Endothelial cell of umbilical vein (primary cell): ENCODE measurements around the gene PIK3R4. TPM values are rescaled to one million over a fixed set of nuclear protein-coding genes. Genes with fewer than 3 reads are reported as not detected.

Experiments
- BruUV-seq: library from RNA; stranded (reverse); fragments of 400-500 nt; replicated peaks from 2 replicates; lab custom pipeline; 2021; lab: Mats Ljungman, UMichigan
- CTCF ChIA-PET: fragments of 300-600, 350-600 bp; sonication (Branson Sonifier 250); formaldehyde crosslinking; loops from one replicate; lab custom pipeline; 2021; ENCODE audit warnings: antibody characterized with exemption, inconsistent platforms; lab: Charles Lee
- POLR2A ChIA-PET: fragments of 300-600, 350-600 bp; sonication (Branson Sonifier 250); formaldehyde crosslinking; loops from one replicate; lab custom pipeline; 2021; ENCODE audit warnings: antibody characterized with exemption, inconsistent platforms; lab: Charles Lee
- DNase-seq: peaks from one replicate; pipeline ENCODE4 v3.0.0-alpha.2; 2011; ENCODE audit warnings: low read depth, low spot score
- FAIRE-seq: peaks from 2 replicates; lab custom pipeline; 2011; peaks lifted over from hg19 to GRCh38; lab: Jason Lieb, UNC
- H2AFZ ChIP-seq: 2 replicates; pipeline ENCODE4 v1.6.0; 2012; ENCODE audit warnings: low read depth, low read length, control low read depth, inconsistent platforms
- H3K27ac ChIP-seq: 2 replicates; pipeline ENCODE4 v1.5.1; 2011; ENCODE audit warnings: low read depth, mild to moderate bottlenecking, control low read depth, low read length, moderate library complexity; ENCODE audit not compliant: insufficient read depth
- H3K27me3 ChIP-seq, 2 experiments: 2 replicates each; pipeline versions ENCODE4 v1.6.0 to v1.6.1; 2011; ENCODE audit warnings: low read length in 2 of 2, mixed read lengths in 1 of 2; ENCODE audit not compliant: control insufficient read depth in 2 of 2, insufficient read depth in 2 of 2
- H3K36me3 ChIP-seq, 2 experiments: 2 replicates in 1 of 2; 3 replicates in 1 of 2; pipeline ENCODE4 v1.5.1; 2011; ENCODE audit warnings: low read length in 2 of 2, mild to moderate bottlenecking in 1 of 2, moderate library complexity in 1 of 2; ENCODE audit not compliant: control insufficient read depth in 2 of 2, insufficient read depth in 2 of 2; ENCODE audit errors: extremely low read depth in 1 of 2
- H3K4me1 ChIP-seq: 3 replicates; pipeline ENCODE4 v1.5.1; 2011; ENCODE audit warnings: mild to moderate bottlenecking, low read length; ENCODE audit not compliant: control insufficient read depth, insufficient read depth; ENCODE audit errors: extremely low read depth
- H3K4me2 ChIP-seq: 2 replicates; pipeline ENCODE4 v1.6.1; 2011; ENCODE audit warnings: low read length, control low read depth, mixed read lengths; ENCODE audit not compliant: insufficient read depth
- H3K4me3 ChIP-seq, 3 experiments: fragments of 200-600 bp in 1 of 3; sonication (generic), shearing (Covaris generic) in 1 of 3; replicated peaks in 1 of 3; 2 replicates each; pipeline ENCODE4 v1.5.1; 2011 to 2016; ENCODE audit warnings: control low read depth in 3 of 3, low read length in 3 of 3, mild to moderate bottlenecking in 2 of 3, inconsistent platforms in 1 of 3, low read depth in 1 of 3, moderate library complexity in 1 of 3; ENCODE audit not compliant: insufficient read depth in 1 of 3
- H3K79me2 ChIP-seq: 2 replicates; pipeline ENCODE4 v1.6.0; 2012; ENCODE audit warnings: low read length, inconsistent platforms; ENCODE audit not compliant: control insufficient read depth, insufficient read depth
- H3K9ac ChIP-seq: replicated peaks from 2 replicates; pipeline ENCODE3; 2011; ENCODE audit warnings: low read length, control low read depth; ENCODE audit not compliant: insufficient read depth; ENCODE audit errors: extremely low read depth
- H3K9me1 ChIP-seq: replicated peaks from 3 replicates; pipeline ENCODE4 v1.6.0; 2011; ENCODE audit warnings: mild to moderate bottlenecking, low read length; ENCODE audit not compliant: control insufficient read depth, insufficient read depth; ENCODE audit errors: extremely low read depth
- H3K9me3 ChIP-seq: replicated peaks from 2 replicates; pipeline ENCODE4 v1.5.1; 2012; ENCODE audit warnings: low read length, inconsistent platforms; ENCODE audit not compliant: control insufficient read depth, insufficient read depth
- H4K20me1 ChIP-seq: replicated peaks from 2 replicates; pipeline ENCODE3; 2011; ENCODE audit warnings: mild to moderate bottlenecking, low read length; ENCODE audit not compliant: control insufficient read depth, insufficient read depth; ENCODE audit errors: extremely low read depth
- EZH2 ChIP-seq: IDR thresholded peaks from 2 replicates; pipeline ENCODE4 v1.6.1; 2012; ENCODE audit warnings: borderline replicate concordance, low read depth, mild to moderate bottlenecking, moderate library complexity, low read length, inconsistent platforms; ENCODE audit not compliant: severe bottlenecking
- FOS ChIP-seq: IDR thresholded peaks from 2 replicates; pipeline ENCODE4 v1.6.1; 2011; ENCODE audit warnings: mild to moderate bottlenecking, low read length, moderate library complexity, borderline replicate concordance; ENCODE audit not compliant: insufficient read depth
- GATA2 ChIP-seq: IDR thresholded peaks from 2 replicates; pipeline ENCODE4 v1.7.0; 2011; ENCODE audit warnings: low read depth, mild to moderate bottlenecking, moderate library complexity, mixed read lengths, low read length; ENCODE audit not compliant: insufficient read length, insufficient read depth
- MYC ChIP-seq: IDR thresholded peaks from one replicate; pipeline ENCODE4 v1.6.1; 2011; ENCODE audit warnings: mild to moderate bottlenecking, low read depth, low read length
- POLR2A ChIP-seq: IDR thresholded peaks from 2 replicates; pipeline ENCODE4 v1.6.1; 2012; ENCODE audit warnings: low read depth, mild to moderate bottlenecking, control low read depth, low read length
- dilution Hi-C: fragments of 300-500 bp; cut with MboI; formaldehyde crosslinking; loops from one replicate; pipeline ENCODE4 v1.15.0; 2019; ENCODE audit warnings: low sequenced_read_pairs; ENCODE audit not compliant: extremely low pct_ligation_motif_present
- intact Hi-C: fragments of 100-400 bp; cut with micrococcal nuclease; formaldehyde crosslinking; loops from one replicate; pipeline ENCODE4 v1.10.0; 2022
- polyA plus RNA-seq, 4 experiments: library from polyadenylated mRNA; depleted of rRNA in 3 of 4; stranded (reverse) in 3 of 4; unstranded in 1 of 4; fragments of >200 nt; gene quantifications; 2 replicates each; pipeline versions ENCODE4 v1.2.1 to v1.2.3, GENCODE V29; 2011 to 2012; ENCODE audit warnings: missing spikeins in 1 of 4
- total RNA-seq: library from RNA; stranded (reverse); gene quantifications from 2 replicates; pipeline ENCODE4 v1.2.3, GENCODE V29; 2021
- TF ChIP-seq, protein P1 (sequence below): IDR thresholded peaks from 2 replicates; pipeline ENCODE4 v1.6.1; 2011; ENCODE audit not compliant: insufficient read depth, insufficient read length
- TF ChIP-seq, protein P2 (sequence below), 2 donors: IDR thresholded peaks; 1 replicate in 1 of 2; 2 replicates in 1 of 2; pipeline ENCODE4 v1.5.1; 2011; ENCODE audit warnings: low read length in 2 of 2, mild to moderate bottlenecking in 2 of 2, moderate library complexity in 2 of 2, control low read depth in 1 of 2, inconsistent platforms in 1 of 2, low read depth in 1 of 2; ENCODE audit not compliant: insufficient read depth in 1 of 2; ENCODE audit errors: extremely low read depth in 1 of 2

The PIK3R4 gene
- total and polyA plus RNA-seq, 2 donors (not counting 3 experiments of a cell fraction or from before 2014, with no cell fraction given): 23.0 to 43.1 TPM

DNA sequence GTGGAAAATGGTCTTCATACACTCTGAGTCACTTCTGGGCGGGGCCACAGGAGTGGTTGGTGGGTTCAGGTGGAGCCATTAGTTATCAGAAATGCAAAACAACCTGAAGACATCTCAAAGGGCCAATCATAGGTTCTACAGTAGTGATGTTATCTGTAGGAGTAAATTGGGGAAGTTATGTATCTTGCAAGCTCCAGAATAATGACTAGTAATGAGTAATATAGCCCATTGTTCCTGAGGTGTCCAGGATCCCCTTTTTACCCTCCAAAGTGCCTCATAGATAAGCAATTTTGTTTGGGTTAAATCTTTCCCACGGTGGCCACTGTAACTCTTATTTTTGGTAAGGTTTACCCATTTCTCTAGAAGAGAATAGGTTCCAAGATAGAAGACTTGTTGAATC, 91.7 kb downstream of the PIK3R4 start:
- Histone ChIP-seq H3K27ac (no peak overlapping the region), H3K9me3 (no peaks in the 10 kb centered on the region), H3K9ac (no peak overlapping the region), H3K4me2 (no peak overlapping the region), H3K4me1 (no peaks in the 10 kb centered on the region), H3K9me1 (no peaks in the 10 kb centered on the region), H4K20me1 (no peaks in the 10 kb centered on the region), H3K36me3 (no peaks in the 10 kb centered on the region), H3K4me3 (no peak overlapping the region), H2AFZ (no peak overlapping the region), H3K79me2 (no peaks in the 10 kb centered on the region), H3K27me3 (no peaks in the 10 kb centered on the region)
- POLR2A ChIA-PET: no interaction called here
- intact Hi-C loops: no loop called here
- no peak for FAIRE-seq
- CTCF ChIA-PET: no interaction called here
- dilution Hi-C loops: no loop called here
- TF ChIP-seq, protein P1, sequence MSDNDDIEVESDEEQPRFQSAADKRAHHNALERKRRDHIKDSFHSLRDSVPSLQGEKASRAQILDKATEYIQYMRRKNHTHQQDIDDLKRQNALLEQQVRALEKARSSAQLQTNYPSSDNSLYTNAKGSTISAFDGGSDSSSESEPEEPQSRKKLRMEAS: no peak
- no peak for TF ChIP-seq GATA2
- no peak for TF ChIP-seq EZH2
- TF ChIP-seq POLR2A: no peak
- no peak for TF ChIP-seq MYC
- TF ChIP-seq, protein P2, sequence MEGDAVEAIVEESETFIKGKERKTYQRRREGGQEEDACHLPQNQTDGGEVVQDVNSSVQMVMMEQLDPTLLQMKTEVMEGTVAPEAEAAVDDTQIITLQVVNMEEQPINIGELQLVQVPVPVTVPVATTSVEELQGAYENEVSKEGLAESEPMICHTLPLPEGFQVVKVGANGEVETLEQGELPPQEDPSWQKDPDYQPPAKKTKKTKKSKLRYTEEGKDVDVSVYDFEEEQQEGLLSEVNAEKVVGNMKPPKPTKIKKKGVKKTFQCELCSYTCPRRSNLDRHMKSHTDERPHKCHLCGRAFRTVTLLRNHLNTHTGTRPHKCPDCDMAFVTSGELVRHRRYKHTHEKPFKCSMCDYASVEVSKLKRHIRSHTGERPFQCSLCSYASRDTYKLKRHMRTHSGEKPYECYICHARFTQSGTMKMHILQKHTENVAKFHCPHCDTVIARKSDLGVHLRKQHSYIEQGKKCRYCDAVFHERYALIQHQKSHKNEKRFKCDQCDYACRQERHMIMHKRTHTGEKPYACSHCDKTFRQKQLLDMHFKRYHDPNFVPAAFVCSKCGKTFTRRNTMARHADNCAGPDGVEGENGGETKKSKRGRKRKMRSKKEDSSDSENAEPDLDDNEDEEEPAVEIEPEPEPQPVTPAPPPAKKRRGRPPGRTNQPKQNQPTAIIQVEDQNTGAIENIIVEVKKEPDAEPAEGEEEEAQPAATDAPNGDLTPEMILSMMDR (IDR thresholded peaks at IDR 0.05; ENCODE audit: extremely low read depth in 1 of 2, insufficient read depth in 1 of 2, low read depth in 1 of 2, low read length in 2 of 2): no peak
- no peak for DNase-seq
- BruUV-seq: no TSS peak

DNA sequence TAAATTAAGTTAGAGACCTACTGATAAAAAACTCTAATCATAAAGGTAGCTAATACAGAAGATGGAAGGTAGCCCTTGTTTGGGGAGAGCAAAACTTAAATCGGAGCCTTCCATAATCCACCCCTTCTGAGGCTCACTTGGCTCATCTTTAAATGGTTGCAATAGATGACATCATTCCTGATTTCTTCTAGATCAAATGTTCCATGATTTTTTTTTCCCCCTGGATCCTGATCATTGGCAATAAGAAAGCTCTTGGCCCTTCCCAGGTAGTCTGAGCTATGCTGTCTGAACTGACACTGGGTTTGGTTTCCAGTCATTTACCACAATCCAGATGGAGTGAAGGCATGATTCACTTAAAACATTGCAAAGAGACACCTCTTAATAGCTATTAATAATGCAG, 92.5 kb downstream of the PIK3R4 start:
- Histone ChIP-seq H3K4me3 (no peak overlapping the region), H2AFZ (no peak overlapping the region), H3K9me1 (no peaks in the 10 kb centered on the region), H3K36me3 (no peaks in the 10 kb centered on the region), H3K79me2 (no peaks in the 10 kb centered on the region), H3K9me3 (no peaks in the 10 kb centered on the region), H4K20me1 (no peaks in the 10 kb centered on the region), H3K4me2 (no peak overlapping the region), H3K9ac (no peak overlapping the region), H3K4me1 (no peaks in the 10 kb centered on the region), H3K27me3 (no peaks in the 10 kb centered on the region), H3K27ac (no peak overlapping the region)
- intact Hi-C loops: no loop called here
- no peak for DNase-seq
- dilution Hi-C loops: no loop called here
- no TSS peak for BruUV-seq
- no peak for FAIRE-seq
- TF ChIP-seq EZH2 (no peak), POLR2A (no peak), GATA2 (no peak), FOS (no peak), MYC (no peak)
- TF ChIP-seq, protein P1: no peak
- POLR2A ChIA-PET: no interaction called here
- CTCF ChIA-PET: interaction anchor here (1.0 kb wide), 1 partner anchor 379 kb away, joined by 3 read pairs; no protein-coding TSS in a partner anchor
